ENCODE data around the gene SPTBN1. TPM values are rescaled to one million over a fixed set of nuclear protein-coding genes. Genes with fewer than 3 reads are reported as not detected.

The SPTBN1 gene
- total and polyA plus RNA-seq, 9 of the 15 experiments (the other 6 are each of a cell fraction or from before 2014, with no cell fraction given) = 8.9 to 66.8 (median 31.4) TPM

- ATAC-seq (no peak), FAIRE-seq (no peak), DNase-seq (ENCODE audit: extremely low read depth in 1 of 4, low spot score in 3 of 4) (no peak)
- Histone ChIP-seq H3K27ac (ENCODE audit: extremely low read depth, low read depth, low read length) (no peak overlapping the region), H3K4me2 (ENCODE audit: insufficient read depth, low read length) (no peak overlapping the region), H3K36me3 (ENCODE audit: control insufficient read depth, insufficient read depth, low read length) (peaks cover 91% of the 10 kb centered on the region), H3K4me1 (replicated peaks in 1 of 2; ENCODE audit: control insufficient read depth in 2 of 2, insufficient read depth in 2 of 2, low read length in 2 of 2) (no peaks in the 10 kb centered on the region), H4K20me1 (replicated peaks; ENCODE audit: control insufficient read depth, insufficient read depth, low read length) (no peaks in the 10 kb centered on the region), H3K9ac (ENCODE audit: insufficient read depth in 1 of 2, low read depth in 2 of 2, low read length in 2 of 2) (no peak overlapping the region), H3K79me2 (ENCODE audit: control insufficient read depth, insufficient read depth, low read length) (no peaks in the 10 kb centered on the region), H3K9me3 (replicated peaks; ENCODE audit: control insufficient read depth, insufficient read depth, low read depth, low read length) (no peaks in the 10 kb centered on the region), H3K9me1 (ENCODE audit: control insufficient read depth, insufficient read depth, low read length) (no peaks in the 10 kb centered on the region), H2AFZ (ENCODE audit: low read depth, low read length) (no peak overlapping the region), H3K27me3 (ENCODE audit: control insufficient read depth in 2 of 2, insufficient read depth in 2 of 2, low read length in 2 of 2) (no peaks in the 10 kb centered on the region), H3K4me3 (no peak overlapping the region)
- ChIA-PET POLR2A (no interaction called here), CTCF (ENCODE audit: low intra/inter-chr PET ratio) (no interaction called here)
- in situ Hi-C loops (cut with MboI) = loop anchor here (10.0 kb wide), 1 partner anchor 123 kb away; no protein-coding TSS in a partner anchor
- 100% methylated on average over 3 of the region's 3 CpGs for WGBS (ENCODE audit: insufficient coverage, low coverage, missing lambda C conversion rate)
- TF ChIP-seq RBM39 (optimal IDR thresholded peaks at IDR 0.05; ENCODE audit: low read depth, low read length) (no peak), CBX3 (IDR thresholded peaks at IDR 0.05; ENCODE audit: borderline replicate concordance in 1 of 2, low read length in 2 of 2) (no peak)
- BruUV-seq (replicated peaks) = no TSS peak
- intact Hi-C loops (cut with micrococcal nuclease) = no loop called here
Measured at GRCh38 chr2:54648256-54648655, 192.1 kb downstream of the SPTBN1 start.

- intact Hi-C loops (cut with micrococcal nuclease) (no loop called here), in situ Hi-C loops (cut with MboI) (loop anchor here (10.0 kb wide), 1 partner anchor 124 kb away; no protein-coding TSS in a partner anchor)
- Histone ChIP-seq H3K27me3 (ENCODE audit: control insufficient read depth in 2 of 2, insufficient read depth in 2 of 2, low read length in 2 of 2) (no peaks in the 10 kb centered on the region), H3K9ac (ENCODE audit: insufficient read depth in 1 of 2, low read depth in 2 of 2, low read length in 2 of 2) (no peak overlapping the region), H3K4me3 (no peak overlapping the region), H4K20me1 (replicated peaks; ENCODE audit: control insufficient read depth, insufficient read depth, low read length) (no peaks in the 10 kb centered on the region), H3K4me1 (replicated peaks in 1 of 2; ENCODE audit: control insufficient read depth in 2 of 2, insufficient read depth in 2 of 2, low read length in 2 of 2) (no peaks in the 10 kb centered on the region), H3K79me2 (ENCODE audit: control insufficient read depth, insufficient read depth, low read length) (no peaks in the 10 kb centered on the region), H3K9me3 (replicated peaks; ENCODE audit: control insufficient read depth, insufficient read depth, low read depth, low read length) (no peaks in the 10 kb centered on the region), H3K4me2 (ENCODE audit: insufficient read depth, low read length) (no peak overlapping the region), H3K27ac (ENCODE audit: extremely low read depth, low read depth, low read length) (no peak overlapping the region), H2AFZ (ENCODE audit: low read depth, low read length) (no peak overlapping the region), H3K36me3 (ENCODE audit: control insufficient read depth, insufficient read depth, low read length) (peaks cover 96% of the 10 kb centered on the region), H3K9me1 (ENCODE audit: control insufficient read depth, insufficient read depth, low read length) (no peaks in the 10 kb centered on the region)
- CTCF ChIA-PET (ENCODE audit: low intra/inter-chr PET ratio) = no interaction called here
- 85% methylated on average over 4 of the region's 4 CpGs for WGBS (ENCODE audit: insufficient coverage, low coverage, missing lambda C conversion rate)
- DNase-seq (ENCODE audit: extremely low read depth in 1 of 4, low spot score in 3 of 4) = no peak
- no peak for ATAC-seq
- POLR2A ChIA-PET = interaction anchor here (0.5 kb wide), 1 partner anchor 59 kb away, joined by 3 read pairs; no protein-coding TSS in a partner anchor
- no peak for FAIRE-seq
- no TSS peak for BruUV-seq (replicated peaks)
- TF ChIP-seq KHSRP (IDR thresholded peaks at IDR 0.05) (no peak), HOXB6 (CRISPR knock-in tag; IDR thresholded peaks at IDR 0.05; ENCODE audit: borderline replicate concordance) (no peak), ZNF174 (CRISPR knock-in tag; IDR thresholded peaks at IDR 0.05) (no peak), OTX1 (CRISPR knock-in tag; IDR thresholded peaks at IDR 0.05) (no peak), ZBED1 (IDR thresholded peaks at IDR 0.05) (no peak), NUFIP1 (IDR thresholded peaks at IDR 0.05; ENCODE audit: partially characterized antibody) (no peak), ZNF584 (CRISPR knock-in tag; IDR thresholded peaks at IDR 0.05; ENCODE audit: low read depth) (no peak), MXD1 (CRISPR knock-in tag; IDR thresholded peaks at IDR 0.05; ENCODE audit: borderline replicate concordance, poor library complexity, severe bottlenecking) (no peak), RBM25 (IDR thresholded peaks at IDR 0.05; ENCODE audit: low read depth, low read length, severe bottlenecking) (no peak), SAFB (IDR thresholded peaks at IDR 0.05; ENCODE audit: borderline replicate concordance, low read depth, low read length) (no peak), ZSCAN32 (CRISPR knock-in tag; IDR thresholded peaks at IDR 0.05) (no peak)
Measured at GRCh38 chr2:54649191-54649590, 193.1 kb downstream of the SPTBN1 start.

All from K562 (cell line).